Vagina (tissue), 2 donors: ENCODE measurements around the gene ANO1. TPM values are rescaled to one million over a fixed set of nuclear protein-coding genes. Genes with fewer than 3 reads are reported as not detected.

Experiments
- DNase-seq, 2 donors: peaks; one replicate each; pipeline ENCODE4 v3.0.0-alpha.2; 2017; ENCODE audit errors: extremely low spot score in 2 of 2
- H3K27ac ChIP-seq: fragments of 200-600 bp; sonication (generic); one replicate; pipeline ENCODE4 v1.5.1; 2019
- H3K27me3 ChIP-seq: fragments of 200-600 bp; sonication (generic); one replicate; pipeline ENCODE4 v1.5.1; 2019
- H3K36me3 ChIP-seq, 2 donors: fragments of 200-600 bp; sonication (generic); one replicate each; pipeline ENCODE4 v1.5.1; 2017 to 2019
- H3K4me1 ChIP-seq: fragments of 200-600 bp; sonication (generic); one replicate; pipeline ENCODE4 v1.5.1; 2019
- H3K4me3 ChIP-seq, 2 donors: fragments of 200-600 bp; sonication (generic); 1 replicate in 1 of 2; 2 replicates in 1 of 2; pipeline ENCODE4 v1.5.1; 2016 to 2019
- H3K9me3 ChIP-seq: fragments of 200-600 bp; sonication (generic); one replicate; pipeline ENCODE4 v1.5.1; 2019
- POLR2A ChIP-seq, 2 donors: fragments of 450-650 bp; IDR thresholded peaks; one replicate each; pipeline ENCODE4 v1.6.1; 2017; ENCODE audit warnings: antibody characterized with exemption in 2 of 2, mild to moderate bottlenecking in 2 of 2, moderate library complexity in 2 of 2
- POLR2AphosphoS5 ChIP-seq, 2 donors: sonication (generic); formaldehyde crosslinking; IDR thresholded peaks; one replicate each; pipeline ENCODE4 v1.9.0; 2017; ENCODE audit warnings: antibody characterized with exemption in 2 of 2, mild to moderate bottlenecking in 2 of 2, low read depth in 1 of 2; ENCODE audit not compliant: insufficient read depth in 1 of 2
- intact Hi-C: fragments of 100-400 bp; cut with DNase I; formaldehyde crosslinking; loops from one replicate; pipeline ENCODE4 v1.15.1; 2023
- small RNA-seq: library from RNA; depleted of rRNA; stranded (forward); fragments of <200 nt; gene quantifications from one replicate; pipeline ENCODE3, GENCODE V24; 2016
- total RNA-seq: library from RNA; depleted of rRNA; stranded (reverse); fragments of >200 nt; gene quantifications from one replicate; pipeline ENCODE4 v1.2.3, GENCODE V29; 2016
- TF ChIP-seq, protein P1 (sequence below), 3 experiments: fragments of 450-650 bp in 2 of 3; fragments of 200-600 bp in 1 of 3; sonication (generic) in 1 of 3; IDR thresholded peaks; one replicate each; pipeline ENCODE4 v1.5.1; 2017 to 2019; ENCODE audit warnings: antibody characterized with exemption in 3 of 3, mild to moderate bottlenecking in 2 of 3, moderate library complexity in 2 of 3

Gene ANO1
- total RNA-seq, 1 donor from 2014 or later, result 40.8 TPM

GRCh38 chr11:70230151-70230839 is 152.2 kb downstream of the ANO1 start:
- no peaks in the 10 kb centered on the region for H3K9me3 ChIP-seq
- intact Hi-C loops, result no loop called here
- DNase-seq, result no peak
- H3K27ac ChIP-seq, result no peak overlapping the region
- no peaks in the 10 kb centered on the region for H3K36me3 ChIP-seq
- no peak overlapping the region for H3K4me3 ChIP-seq
- H3K27me3 ChIP-seq, result no peaks in the 10 kb centered on the region
- TF ChIP-seq, protein P1, sequence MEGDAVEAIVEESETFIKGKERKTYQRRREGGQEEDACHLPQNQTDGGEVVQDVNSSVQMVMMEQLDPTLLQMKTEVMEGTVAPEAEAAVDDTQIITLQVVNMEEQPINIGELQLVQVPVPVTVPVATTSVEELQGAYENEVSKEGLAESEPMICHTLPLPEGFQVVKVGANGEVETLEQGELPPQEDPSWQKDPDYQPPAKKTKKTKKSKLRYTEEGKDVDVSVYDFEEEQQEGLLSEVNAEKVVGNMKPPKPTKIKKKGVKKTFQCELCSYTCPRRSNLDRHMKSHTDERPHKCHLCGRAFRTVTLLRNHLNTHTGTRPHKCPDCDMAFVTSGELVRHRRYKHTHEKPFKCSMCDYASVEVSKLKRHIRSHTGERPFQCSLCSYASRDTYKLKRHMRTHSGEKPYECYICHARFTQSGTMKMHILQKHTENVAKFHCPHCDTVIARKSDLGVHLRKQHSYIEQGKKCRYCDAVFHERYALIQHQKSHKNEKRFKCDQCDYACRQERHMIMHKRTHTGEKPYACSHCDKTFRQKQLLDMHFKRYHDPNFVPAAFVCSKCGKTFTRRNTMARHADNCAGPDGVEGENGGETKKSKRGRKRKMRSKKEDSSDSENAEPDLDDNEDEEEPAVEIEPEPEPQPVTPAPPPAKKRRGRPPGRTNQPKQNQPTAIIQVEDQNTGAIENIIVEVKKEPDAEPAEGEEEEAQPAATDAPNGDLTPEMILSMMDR (IDR thresholded peaks at IDR 0.05), result no peak
- no peak for TF ChIP-seq POLR2A (IDR thresholded peaks at IDR 0.05)
- no peak for TF ChIP-seq POLR2AphosphoS5 (IDR thresholded peaks at IDR 0.05; ENCODE audit: insufficient read depth in 1 of 2, low read depth in 1 of 2)
- no peaks in the 10 kb centered on the region for H3K4me1 ChIP-seq

- intact Hi-C loops, result no loop called here
- Histone ChIP-seq H3K4me1 (no peaks in the 10 kb centered on the region), H3K27me3 (no peaks in the 10 kb centered on the region), H3K36me3 (no peaks in the 10 kb centered on the region), H3K27ac (no peak overlapping the region), H3K4me3 (no peak overlapping the region), H3K9me3 (no peaks in the 10 kb centered on the region)
- no peak for DNase-seq
- TF ChIP-seq, protein P1 (IDR thresholded peaks at IDR 0.05), result no peak
- TF ChIP-seq POLR2AphosphoS5 (IDR thresholded peaks at IDR 0.05; ENCODE audit: insufficient read depth in 1 of 2, low read depth in 1 of 2) (no peak), POLR2A (IDR thresholded peaks at IDR 0.05) (no peak)
Observed at GRCh38 chr11:70230840-70231710, 153.0 kb downstream of the ANO1 start.

DNA sequence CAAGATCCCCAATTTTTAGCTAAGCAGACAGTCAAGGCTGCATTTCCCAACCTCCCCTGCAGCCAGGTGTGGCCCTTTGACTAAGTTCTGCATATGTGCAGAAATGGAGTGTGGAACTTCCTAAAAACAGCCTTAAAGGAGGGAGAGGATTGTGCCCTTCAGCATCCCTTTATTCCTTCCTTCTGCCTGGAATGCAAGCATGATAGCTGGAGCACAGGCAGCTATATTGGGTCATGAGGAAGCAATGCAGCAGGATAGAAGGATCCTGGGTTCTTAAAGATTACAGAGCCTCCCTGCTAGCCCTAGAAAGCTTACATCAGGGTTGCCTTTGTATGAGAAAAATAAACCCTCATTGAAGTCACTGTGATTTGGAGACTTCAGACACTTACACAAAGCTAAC is 154.9 kb downstream of the ANO1 start:
- Histone ChIP-seq H3K36me3 (no peaks in the 10 kb centered on the region), H3K27me3 (no peaks in the 10 kb centered on the region), H3K27ac (no peak overlapping the region), H3K9me3 (no peaks in the 10 kb centered on the region), H3K4me1 (no peaks in the 10 kb centered on the region), H3K4me3 (no peak overlapping the region)
- DNase-seq, result no peak
- intact Hi-C loops, result no loop called here
- TF ChIP-seq POLR2AphosphoS5 (IDR thresholded peaks at IDR 0.05; ENCODE audit: insufficient read depth in 1 of 2, low read depth in 1 of 2), result no peak
- TF ChIP-seq, protein P1 (IDR thresholded peaks at IDR 0.05), result no peak
- no peak for TF ChIP-seq POLR2A (IDR thresholded peaks at IDR 0.05)

GRCh38 chr11:70233511-70233934 is 155.4 kb downstream of the ANO1 start:
- Histone ChIP-seq H3K4me3 (no peak overlapping the region), H3K4me1 (no peaks in the 10 kb centered on the region), H3K36me3 (no peaks in the 10 kb centered on the region), H3K27ac (no peak overlapping the region), H3K9me3 (no peaks in the 10 kb centered on the region), H3K27me3 (no peaks in the 10 kb centered on the region)
- TF ChIP-seq POLR2AphosphoS5 (IDR thresholded peaks at IDR 0.05; ENCODE audit: insufficient read depth in 1 of 2, low read depth in 1 of 2), result peak in 1 of 2 donors; percentile 19
- no peak for TF ChIP-seq POLR2A (IDR thresholded peaks at IDR 0.05)
- no peak for DNase-seq
- intact Hi-C loops, result no loop called here

GRCh38 chr11:70233962-70234361 is 155.8 kb downstream of the ANO1 start:
- Histone ChIP-seq H3K9me3 (no peaks in the 10 kb centered on the region), H3K36me3 (no peaks in the 10 kb centered on the region), H3K27me3 (no peaks in the 10 kb centered on the region), H3K4me1 (no peaks in the 10 kb centered on the region), H3K27ac (no peak overlapping the region), H3K4me3 (no peak overlapping the region)
- intact Hi-C loops, result no loop called here
- DNase-seq, result no peak
- TF ChIP-seq POLR2AphosphoS5 (IDR thresholded peaks at IDR 0.05; ENCODE audit: insufficient read depth in 1 of 2, low read depth in 1 of 2) (no peak), POLR2A (IDR thresholded peaks at IDR 0.05) (no peak)
- TF ChIP-seq, protein P1 (IDR thresholded peaks at IDR 0.05), result no peak

Small RNA genes within 50 kb of the gene (small RNA-seq; reads per million reads assigned to genes)
- not detected for gene RNU6-1175P

Other genes with a start within 250 kb of the ANO1 start
- 21.6 TPM for gene FADD, start 125.0 kb downstream of the ANO1 start, total RNA-seq
- gene PPFIA1, start 192.4 kb downstream of the ANO1 start, total RNA-seq, result 54.3 TPM